Loucy (cell line): Measurements from ENCODE around the gene TAF6.

Experiments
- CTCF ChIP-seq: fragments of 200-600 bp; sonication (generic); conservative IDR thresholded peaks from 2 replicates; pipeline ENCODE4 v1.5.1; 2014; ENCODE audit warnings: mild to moderate bottlenecking, antibody characterized with exemption, low read length
- EZH2phosphoT487 ChIP-seq: fragments of 200-600 bp; IDR thresholded peaks from 2 replicates; pipeline ENCODE4 v1.6.1; 2018; ENCODE audit warnings: antibody characterized with exemption, mild to moderate bottlenecking, moderate library complexity, borderline replicate concordance

GRCh38 chr7:100166317-100166940, 47.3 kb upstream of the TAF6 start:
- no peak for TF ChIP-seq CTCF
- no peak for TF ChIP-seq EZH2phosphoT487
